ENCODE data around the gene SSR4.

Gene SSR4

DNA sequence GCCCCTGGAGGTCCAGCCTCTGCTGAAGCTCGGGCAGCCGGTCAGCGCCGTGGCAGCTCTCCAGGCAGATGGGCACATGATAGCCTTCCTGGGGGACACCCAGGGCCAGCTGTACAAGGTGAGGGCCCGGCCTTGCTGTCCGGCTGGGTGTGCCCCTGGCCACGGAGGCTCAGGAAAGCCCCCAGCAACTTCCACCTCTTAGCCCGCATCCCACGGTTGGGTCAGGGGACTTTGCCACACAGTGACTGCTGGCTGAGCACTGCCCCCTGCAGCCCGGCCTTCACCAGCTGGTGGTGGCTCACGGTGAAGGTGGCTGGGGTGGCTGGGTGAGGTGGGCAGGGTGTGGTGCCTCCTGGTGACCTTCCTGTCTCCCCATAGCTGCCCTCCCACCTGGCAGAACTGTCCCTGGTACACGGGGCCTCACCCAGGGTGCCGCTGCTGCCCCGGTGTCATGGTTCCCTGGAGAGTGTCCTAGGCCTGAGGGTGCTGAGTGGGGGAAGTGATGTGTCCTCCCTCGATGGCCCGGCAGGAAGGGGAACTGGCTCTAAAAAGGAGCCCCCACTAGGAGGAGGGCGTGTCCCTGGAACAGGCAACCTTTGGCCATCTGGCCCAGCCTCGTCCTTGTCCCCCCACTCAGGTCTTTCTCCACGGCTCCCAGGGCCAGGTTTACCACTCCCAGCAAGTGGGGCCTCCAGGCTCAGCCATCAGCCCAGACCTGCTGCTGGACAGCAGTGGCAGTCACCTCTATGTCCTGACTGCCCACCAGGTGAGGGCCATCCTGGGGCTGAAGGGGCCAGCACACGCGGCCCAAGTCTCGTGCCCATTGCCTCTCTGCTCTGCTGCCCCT lies 25.9 kb upstream of the SSR4 start:
- no peak for DNase-seq (ENCODE audit: low read depth)
- no peak overlapping the region for H3K4me3 ChIP-seq (ENCODE audit: low read depth, low read length)

DNA sequence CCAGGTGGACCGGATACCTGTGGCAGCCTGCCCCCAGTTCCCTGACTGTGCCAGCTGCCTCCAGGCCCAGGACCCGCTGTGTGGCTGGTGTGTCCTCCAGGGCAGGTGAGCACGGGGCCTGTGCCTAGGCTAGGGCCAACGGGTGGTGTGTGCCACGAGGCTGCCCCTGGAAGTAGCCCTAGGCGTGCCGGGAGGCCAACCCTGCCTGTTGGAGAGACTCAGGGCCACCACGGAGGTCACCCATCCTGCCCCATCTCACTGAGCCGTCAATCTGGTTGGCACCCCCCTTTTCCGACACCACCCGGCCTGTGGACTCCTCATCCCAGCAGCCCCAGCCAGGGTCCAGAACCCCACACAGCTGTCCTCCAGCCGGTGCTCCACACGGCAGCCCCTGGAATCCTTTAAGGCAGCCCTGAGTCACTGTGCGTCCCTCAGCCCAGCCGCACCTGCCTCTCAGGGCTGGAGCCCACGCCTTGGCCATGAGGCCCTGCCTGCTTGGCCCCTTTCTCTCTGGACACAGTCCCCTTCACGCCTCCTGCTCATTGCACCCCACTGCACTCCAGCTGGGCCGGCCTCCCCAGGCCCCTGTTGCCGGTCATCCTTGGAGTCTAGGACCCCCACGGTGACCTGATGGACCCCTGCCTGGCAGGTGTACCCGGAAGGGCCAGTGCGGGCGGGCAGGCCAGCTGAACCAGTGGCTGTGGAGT lies 25.2 kb upstream of the SSR4 start:
- H3K4me3 ChIP-seq (ENCODE audit: low read depth, low read length) = no peak overlapping the region
- no peak for DNase-seq (ENCODE audit: low read depth)

DNA sequence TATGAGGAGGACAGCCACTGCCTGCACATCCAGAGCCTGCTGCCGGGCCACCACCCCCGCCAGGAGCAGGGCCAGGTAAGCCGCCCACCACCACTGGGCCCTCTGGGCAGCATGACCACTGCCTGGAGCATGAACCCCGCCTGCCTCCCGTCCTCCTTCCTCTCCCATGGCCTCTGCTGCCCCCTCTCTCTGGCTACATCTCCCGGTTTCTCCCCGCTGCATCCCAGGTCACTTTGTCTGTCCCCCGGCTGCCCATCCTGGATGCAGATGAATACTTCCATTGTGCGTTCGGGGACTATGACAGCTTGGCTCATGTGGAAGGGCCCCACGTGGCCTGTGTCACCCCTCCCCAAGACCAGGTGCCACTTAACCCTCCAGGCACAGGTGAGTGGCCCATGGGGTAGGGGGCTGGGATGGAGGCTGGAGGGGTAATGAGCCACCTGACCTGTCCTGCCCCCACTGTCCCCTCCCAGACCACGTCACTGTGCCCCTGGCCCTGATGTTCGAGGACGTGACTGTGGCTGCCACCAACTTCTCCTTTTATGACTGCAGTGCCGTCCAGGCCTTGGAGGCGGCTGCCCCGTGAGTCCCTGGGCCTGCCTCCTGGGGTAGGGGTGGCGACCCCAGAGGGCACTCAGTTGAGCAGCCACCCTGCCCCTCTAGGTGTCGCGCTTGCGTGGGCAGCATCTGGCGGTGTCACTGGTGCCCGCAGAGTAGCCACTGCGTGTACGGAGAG lies 24.4 kb upstream of the SSR4 start:
- no peak overlapping the region for H3K4me3 ChIP-seq (ENCODE audit: low read depth, low read length)
- DNase-seq (ENCODE audit: low read depth) = no peak

DNA sequence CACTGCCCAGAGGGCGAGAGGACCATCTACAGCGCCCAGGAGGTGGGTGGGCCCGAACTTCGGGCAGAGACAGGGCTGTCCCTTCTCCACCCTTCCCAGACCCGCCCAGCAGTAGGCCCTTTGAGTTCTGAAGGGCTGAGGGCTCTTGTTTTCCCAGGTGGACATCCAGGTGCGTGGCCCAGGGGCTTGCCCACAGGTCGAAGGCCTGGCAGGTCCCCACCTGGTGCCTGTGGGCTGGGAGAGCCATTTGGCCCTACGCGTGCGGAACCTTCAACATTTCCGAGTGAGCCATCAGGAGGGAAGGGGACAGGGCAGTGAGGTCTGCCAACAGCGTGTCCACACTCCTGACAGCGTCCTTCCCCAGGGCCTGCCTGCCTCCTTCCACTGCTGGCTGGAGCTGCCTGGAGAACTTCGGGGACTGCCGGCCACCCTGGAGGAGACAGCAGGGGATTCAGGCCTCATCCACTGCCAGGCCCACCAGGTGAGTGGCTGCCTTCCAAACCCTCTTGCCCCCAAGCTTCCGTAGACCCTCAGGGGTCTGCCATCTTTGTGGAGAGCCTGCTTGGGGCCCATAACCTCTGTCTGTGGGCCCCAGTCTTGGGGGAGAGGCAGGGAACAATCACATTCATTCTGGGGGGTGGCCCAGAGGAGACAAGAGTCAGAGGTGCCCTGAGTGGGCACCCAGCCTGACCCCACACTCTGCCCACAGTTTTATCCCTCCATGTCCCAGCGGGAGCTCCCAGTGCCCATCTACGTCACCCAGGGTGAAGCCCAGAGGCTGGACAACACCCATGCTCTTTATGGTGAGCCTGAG lies 23.7 kb upstream of the SSR4 start:
- no peak overlapping the region for H3K4me3 ChIP-seq (ENCODE audit: low read depth, low read length)
- DNase-seq (ENCODE audit: low read depth) = no peak

DNA sequence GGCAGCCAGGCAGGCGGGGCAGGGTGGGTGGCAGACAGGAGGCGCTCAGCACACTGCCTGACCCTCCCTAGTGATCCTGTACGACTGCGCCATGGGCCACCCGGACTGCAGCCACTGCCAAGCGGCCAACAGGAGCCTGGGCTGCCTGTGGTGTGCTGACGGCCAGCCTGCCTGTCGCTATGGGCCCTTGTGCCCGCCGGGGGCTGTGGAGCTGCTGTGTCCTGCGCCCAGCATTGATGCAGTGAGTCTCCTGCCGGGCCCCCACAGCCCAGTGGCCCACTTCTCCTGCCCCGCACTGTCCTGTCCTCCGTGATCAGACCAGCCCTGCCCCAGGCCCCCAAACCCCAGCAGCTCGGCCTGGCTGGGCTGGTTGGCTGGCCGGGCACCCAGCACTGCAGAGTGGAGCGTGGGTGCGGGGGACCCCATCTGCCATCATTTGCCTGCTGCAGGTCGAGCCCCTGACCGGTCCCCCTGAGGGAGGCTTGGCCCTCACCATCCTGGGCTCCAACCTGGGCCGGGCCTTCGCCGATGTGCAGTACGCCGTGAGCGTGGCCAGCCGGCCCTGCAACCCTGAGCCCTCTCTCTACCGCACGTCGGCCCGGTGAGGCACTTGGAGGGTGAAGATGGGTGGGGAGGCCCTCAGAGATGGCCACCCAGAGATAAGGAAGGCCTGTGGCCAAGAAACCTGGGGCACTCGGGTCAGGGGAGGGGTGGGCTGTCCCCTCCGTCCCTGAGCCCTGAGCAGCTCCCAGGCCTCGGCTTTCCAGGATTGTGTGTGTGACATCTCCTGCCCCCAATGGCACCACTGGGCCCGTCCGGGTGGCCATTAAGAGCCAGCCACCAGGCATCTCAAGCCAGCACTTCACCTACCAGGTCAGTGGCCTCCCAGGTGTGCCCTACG lies 22.8 kb upstream of the SSR4 start:
- DNase-seq (ENCODE audit: low read depth) = no peak

DNA sequence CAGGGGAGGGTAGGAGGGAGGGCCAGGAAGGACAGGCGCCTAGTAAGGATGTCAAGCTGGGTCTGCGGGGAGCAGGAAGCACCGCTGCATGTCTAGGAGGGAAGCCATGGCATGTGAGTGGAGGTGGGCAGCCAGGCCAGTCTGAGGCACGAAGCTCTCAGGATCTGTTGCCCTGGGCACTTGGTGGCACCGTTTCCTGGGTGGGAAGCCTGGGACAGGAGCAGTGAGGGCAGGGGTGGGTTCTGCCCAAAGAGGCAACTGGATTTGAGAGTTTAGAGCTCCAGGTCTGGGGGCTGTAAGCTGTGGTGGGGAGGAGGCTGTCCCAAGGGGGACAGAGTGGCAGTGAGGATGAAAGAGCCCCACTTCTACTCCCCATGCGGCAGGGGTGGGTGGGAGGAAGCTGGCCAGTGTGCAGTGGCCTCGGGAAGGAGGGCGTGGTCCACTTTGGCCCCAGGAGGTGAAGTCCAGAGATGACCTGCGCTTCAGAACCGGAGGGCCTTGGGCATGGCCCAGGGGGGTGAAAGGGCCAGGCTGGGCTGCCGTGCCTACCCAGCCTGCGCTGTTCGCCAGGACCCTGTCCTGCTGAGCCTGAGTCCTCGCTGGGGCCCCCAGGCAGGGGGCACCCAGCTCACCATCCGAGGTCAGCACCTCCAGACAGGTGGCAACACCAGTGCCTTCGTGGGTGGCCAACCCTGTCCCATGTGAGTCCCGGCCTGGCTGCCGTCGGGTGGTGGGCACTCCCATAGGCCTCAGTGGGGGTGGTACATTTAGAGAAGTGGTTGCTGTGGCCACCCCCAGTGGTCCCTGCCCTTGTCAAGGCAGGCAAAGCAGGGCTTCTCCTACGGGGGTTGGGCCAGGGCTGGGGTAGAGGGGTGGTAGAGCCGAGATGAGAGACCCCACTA lies 21.9 kb upstream of the SSR4 start:
- no peak overlapping the region for H3K4me3 ChIP-seq (ENCODE audit: low read depth, low read length)
- DNase-seq (ENCODE audit: low read depth) = no peak

More for the DNA sequence above, 22.8 kb upstream of the SSR4 start:
- no peak overlapping the region for H3K4me3 ChIP-seq (ENCODE audit: low read depth, low read length)

DNA sequence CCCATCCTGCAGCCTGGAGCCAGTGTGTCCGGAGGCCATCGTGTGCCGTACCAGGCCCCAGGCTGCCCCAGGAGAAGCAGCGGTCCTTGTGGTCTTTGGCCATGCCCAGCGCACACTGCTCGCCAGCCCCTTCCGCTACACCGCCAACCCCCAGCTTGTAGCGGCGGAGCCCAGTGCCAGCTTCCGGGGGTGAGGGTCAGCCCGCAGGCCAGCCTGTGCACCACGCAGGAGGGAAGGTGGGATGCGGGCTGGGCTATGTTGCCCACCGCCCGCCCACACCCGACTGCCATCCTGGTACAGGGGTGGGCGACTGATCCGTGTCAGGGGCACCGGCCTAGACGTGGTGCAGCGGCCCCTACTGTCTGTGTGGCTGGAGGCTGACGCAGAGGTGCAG lies 21.3 kb upstream of the SSR4 start:
- H3K4me3 ChIP-seq (ENCODE audit: low read depth, low read length) = no peak overlapping the region
- no peak for DNase-seq (ENCODE audit: low read depth)

DNA sequence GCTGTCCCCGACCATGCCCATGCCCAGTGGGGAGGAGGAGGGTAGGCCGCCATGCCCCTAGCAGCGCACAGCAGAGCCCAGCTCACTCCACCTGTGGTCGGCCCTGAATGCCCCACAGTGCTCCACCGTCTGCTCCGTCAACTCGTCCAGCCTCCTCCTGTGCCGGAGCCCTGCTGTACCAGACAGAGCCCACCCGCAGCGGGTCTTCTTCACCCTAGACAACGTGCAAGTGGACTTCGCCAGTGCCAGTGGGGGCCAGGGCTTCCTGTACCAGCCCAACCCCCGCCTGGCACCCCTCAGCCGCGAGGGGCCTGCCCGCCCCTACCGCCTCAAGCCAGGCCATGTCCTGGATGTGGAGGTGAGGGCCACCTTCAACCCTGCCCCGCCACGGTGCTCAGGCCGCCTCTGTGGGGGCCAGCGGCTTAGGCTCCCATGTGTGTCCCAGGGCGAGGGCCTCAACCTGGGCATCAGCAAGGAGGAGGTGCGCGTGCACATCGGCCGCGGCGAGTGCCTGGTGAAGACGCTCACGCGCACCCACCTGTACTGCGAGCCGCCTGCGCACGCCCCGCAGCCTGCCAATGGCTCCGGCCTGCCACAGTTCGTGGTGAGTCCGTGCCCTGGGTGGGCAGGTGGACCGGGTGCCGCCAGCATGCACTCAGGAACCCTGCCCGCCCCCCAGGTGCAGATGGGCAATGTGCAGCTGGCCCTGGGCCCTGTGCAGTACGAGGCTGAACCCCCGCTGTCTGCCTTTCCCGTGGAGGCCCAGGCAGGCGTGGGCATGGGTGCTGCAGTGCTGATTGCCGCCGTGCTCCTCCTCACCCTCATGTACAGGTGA lies 20.5 kb upstream of the SSR4 start:
- H3K4me3 ChIP-seq (ENCODE audit: low read depth, low read length) = no peak overlapping the region
- DNase-seq (ENCODE audit: low read depth) = no peak

DNA sequence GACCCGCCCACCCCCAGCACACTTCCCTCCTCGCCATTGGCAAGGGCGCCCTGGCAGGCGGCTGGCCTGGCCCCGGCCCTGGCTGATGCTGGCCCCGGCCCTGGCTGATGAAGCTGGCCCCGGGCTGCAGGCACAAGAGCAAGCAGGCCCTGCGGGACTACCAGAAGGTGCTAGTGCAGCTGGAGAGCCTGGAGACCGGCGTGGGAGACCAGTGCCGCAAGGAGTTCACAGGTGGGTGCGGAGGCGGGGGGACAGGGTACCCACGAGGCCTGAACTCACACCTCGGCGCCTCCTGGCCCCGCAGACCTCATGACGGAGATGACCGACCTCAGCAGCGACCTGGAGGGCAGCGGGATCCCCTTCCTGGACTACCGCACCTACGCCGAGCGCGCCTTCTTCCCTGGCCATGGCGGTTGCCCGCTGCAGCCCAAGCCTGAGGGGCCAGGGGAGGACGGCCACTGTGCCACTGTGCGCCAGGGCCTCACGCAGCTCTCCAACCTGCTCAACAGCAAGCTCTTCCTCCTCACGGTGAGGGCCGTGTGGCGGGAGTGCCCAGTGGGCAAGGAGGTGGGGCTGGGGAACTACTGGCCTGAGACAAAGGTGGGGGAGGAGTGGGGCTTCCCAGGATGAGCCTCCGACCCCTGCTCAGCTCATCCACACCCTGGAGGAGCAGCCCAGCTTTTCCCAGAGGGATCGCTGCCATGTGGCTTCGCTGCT lies 19.7 kb upstream of the SSR4 start:
- no peak overlapping the region for H3K4me3 ChIP-seq (ENCODE audit: low read depth, low read length)
- no peak for DNase-seq (ENCODE audit: low read depth)

DNA sequence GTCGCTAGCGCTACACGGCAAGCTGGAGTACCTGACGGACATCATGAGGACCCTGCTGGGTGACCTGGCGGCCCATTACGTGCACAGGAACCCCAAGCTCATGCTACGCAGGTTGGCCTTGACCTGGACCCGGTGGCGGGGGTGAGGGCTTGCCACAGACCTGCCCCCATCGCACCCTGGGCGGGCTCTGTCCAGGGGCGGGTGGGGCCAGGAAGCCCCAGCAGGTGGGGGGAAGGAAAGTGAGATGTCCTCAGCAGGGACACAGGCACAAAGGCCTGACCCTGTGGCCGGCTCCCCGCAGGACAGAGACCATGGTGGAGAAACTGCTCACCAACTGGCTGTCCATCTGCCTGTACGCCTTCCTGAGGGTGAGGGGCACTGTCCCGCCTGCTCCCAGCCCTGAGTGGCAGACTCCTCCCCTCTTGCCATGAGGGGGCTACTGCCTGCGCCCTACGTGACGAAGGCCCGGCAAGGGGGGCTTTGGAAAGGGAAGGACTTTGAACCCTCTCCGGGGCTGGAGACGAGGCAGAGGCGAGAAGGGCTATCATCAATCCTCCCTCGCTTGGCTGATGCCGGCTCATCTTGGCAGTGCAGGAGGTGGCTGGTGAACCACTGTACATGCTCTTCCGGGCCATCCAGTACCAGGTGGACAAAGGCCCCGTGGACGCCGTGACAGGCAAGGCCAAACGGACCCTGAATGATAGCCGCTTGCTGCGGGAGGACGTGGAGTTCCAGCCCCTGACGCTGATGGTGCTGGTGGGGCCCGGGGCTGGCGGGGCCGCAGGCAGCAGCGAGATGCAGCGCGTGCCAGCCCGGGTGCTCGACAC lies 19.0 kb upstream of the SSR4 start:
- no peak overlapping the region for H3K4me3 ChIP-seq (ENCODE audit: low read depth, low read length)
- DNase-seq (ENCODE audit: low read depth) = no peak

DNA sequence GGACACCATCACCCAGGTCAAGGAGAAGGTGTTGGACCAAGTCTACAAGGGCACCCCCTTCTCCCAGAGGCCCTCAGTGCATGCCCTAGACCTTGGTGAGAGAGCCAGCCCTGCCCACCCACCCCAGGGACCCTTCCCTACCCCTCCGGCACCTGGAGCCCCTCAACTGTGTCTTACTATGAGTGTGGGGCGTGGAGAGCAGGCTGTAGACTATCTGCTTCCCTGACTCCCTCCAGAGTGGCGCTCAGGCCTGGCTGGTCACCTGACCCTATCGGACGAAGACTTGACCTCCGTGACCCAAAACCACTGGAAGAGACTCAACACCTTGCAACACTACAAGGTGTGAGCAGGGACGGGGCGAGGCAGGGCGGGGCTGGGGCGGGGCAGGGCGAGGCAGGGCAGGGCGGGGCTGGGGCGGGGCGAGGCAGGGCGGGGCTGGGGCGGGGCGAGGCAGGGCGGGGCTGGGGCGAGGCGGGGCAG lies 18.3 kb upstream of the SSR4 start:
- DNase-seq (ENCODE audit: low read depth) = no peak
- H3K4me3 ChIP-seq (ENCODE audit: low read depth, low read length) = no peak overlapping the region

DNA sequence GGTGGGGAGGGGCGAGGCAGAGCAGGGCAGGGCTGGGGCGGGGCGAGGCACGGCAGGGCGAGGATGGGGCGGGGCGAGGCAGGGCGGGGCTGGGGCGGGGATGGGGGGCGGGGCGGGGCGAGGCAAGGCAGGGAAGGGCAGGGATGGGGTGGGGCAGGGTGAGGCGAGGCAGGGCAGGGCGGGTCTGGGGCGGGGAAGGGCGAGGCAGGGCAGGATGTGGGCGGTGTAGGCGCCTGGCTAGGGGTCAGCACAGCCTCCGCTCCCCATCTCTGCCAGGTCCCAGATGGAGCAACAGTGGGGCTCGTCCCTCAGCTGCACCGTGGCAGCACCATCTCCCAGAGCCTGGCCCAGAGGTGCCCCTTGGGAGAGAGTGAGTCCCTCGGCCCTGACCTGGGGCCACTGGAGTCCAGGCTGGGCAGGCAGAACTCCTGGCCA lies 17.8 kb upstream of the SSR4 start:
- DNase-seq (ENCODE audit: low read depth) = no peak
- no peak overlapping the region for H3K4me3 ChIP-seq (ENCODE audit: low read depth, low read length)

DNA sequence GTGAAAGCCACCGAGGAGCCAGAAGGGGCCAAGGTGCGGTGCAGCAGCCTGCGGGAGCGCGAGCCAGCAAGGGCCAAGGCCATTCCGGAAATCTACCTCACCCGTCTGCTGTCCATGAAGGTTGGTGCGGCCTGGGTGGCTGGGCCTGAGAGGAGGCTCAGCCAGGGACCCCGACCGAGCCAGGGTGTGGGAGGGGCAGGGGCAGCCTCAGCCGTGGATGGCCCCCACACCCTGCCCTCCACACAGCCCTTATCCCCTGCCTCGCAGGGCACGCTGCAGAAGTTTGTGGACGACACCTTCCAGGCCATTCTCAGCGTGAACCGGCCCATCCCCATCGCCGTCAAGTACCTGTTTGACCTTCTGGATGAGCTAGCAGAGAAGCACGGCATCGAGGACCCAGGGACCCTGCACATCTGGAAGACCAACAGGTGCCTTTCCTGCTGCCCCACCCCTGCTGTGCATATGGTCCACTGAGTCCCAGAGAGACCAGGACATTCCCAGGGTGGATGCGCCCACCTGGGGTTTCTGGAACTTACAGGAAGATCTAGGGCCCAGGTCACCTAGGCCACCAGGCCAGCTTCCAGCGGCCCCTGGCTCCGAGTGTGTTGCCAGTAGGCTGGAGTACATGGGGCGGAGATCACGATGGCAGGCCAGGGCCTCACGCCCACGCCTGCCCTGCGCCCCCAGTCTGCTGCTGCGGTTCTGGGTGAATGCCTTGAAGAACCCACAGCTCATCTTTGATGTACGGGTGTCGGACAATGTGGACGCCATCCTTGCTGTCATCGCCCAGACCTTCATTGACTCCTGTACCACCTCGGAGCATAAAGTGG lies 17.0 kb upstream of the SSR4 start:
- no peak overlapping the region for H3K4me3 ChIP-seq (ENCODE audit: low read depth, low read length)
- no peak for DNase-seq (ENCODE audit: low read depth)

DNA sequence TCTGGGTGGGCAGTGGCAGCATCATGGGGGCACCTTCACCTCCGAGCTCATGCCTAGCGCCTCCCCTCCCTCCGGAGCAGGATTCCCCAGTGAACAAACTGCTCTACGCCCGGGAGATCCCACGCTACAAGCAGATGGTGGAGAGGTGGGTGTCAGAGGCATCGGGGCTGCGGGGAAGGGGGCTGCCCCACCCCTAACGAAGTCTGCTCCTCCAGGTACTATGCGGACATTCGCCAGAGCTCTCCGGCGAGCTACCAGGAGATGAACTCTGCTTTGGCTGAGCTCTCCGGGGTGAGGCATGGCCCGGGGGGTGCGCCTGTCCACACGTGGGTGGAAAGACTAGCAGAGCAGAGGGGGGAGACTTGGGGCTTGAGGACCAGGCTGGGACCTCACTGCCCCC lies 16.3 kb upstream of the SSR4 start:
- no peak overlapping the region for H3K4me3 ChIP-seq (ENCODE audit: low read depth, low read length)
- no peak for DNase-seq (ENCODE audit: low read depth)
